NK-92 (cell line): ENCODE measurements around the gene STIM1.

Source experiments
- DNase-seq: peaks from one replicate; lab custom pipeline; 2025; ENCODE audit not compliant: unreplicated experiment; lab: John Stamatoyannopoulos, UW

STIM1 gene

DNA sequence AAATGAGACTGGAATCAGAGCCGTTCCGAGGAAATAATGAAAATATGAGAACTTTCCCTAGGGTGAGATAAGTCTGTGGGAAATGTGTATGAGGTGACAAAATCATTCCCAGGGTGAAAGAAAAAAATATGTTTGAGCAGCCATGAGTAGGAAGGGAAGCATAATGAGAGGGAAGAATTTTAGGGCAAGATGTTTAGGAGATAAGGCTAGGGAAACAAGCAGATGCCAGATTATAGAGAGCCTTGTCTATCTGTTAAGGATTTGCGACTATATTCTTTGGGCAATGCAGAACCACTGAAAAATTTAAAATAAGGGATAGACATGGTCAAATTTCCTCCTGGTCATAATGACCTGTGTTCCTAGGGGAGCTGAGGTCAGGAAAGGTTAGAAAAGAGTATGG is 54.4 kb downstream of the STIM1 start:
- DNase-seq, result no peak

DNA sequence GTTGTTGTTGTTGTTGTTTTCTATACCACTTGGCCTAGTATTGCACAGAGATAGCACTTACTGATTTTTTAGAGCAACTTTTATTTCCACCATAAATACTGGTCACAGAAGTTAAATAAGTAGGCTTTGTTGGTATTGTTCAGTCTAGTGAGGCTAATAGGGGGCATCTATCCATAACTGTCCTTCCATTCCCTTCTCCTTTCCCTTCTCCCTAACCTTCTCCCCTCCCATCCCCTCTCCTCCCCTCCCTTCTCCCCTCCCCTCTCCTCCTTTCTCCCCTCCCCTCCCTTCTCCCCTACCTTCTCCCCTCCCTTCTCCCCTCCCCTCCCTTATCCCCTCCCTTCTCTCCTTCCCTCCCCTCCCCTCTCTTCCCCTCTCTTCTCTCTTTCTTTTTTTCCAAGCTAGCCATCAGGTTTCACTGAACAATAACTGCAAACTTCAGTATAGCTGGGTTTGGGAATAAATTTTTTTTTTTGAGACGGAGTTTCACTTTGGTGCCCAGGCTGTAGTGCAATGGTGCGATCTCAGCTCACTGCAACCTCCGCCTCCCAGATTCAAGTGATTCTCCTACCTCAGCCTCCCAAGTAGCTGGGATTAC is 56.5 kb downstream of the STIM1 start:
- DNase-seq, result no peak

DNA sequence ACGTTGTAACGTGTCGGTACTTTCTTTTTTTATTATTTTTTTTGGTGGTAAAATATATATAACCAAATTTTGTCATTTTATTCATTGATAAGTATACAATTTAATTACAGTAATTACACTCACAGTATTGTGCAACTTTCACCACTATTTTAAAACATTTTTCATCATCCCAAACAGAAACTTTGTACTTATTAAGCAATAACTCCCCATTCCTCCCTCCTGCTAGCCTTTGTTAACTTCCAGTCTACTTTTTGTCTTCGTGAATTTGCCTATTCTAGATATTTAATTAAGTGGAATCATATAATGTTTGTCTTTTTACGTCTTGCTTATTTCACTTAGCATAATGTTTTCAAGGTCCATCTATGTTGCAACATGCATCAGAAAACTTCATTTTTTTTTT is 58.5 kb downstream of the STIM1 start:
- no peak for DNase-seq

DNA sequence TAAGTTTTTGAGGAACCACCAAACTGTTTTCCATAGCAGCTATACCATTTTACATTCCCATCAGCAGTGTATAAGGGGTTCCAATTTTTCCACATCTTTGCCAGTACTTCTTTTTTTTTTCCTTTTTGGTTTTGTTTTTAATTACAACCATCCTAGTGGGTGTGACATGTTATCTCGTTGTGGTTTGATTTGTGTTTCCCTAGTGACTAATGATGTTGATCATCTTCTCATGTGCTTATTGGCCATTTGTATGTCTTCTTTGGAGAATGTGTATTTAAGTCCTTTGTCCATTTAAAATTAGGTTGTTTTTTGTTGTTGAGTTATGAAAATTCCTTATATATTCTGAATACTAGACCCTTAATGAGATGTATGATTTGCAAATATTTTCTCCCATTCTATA is 59.3 kb downstream of the STIM1 start:
- DNase-seq, result no peak

DNA sequence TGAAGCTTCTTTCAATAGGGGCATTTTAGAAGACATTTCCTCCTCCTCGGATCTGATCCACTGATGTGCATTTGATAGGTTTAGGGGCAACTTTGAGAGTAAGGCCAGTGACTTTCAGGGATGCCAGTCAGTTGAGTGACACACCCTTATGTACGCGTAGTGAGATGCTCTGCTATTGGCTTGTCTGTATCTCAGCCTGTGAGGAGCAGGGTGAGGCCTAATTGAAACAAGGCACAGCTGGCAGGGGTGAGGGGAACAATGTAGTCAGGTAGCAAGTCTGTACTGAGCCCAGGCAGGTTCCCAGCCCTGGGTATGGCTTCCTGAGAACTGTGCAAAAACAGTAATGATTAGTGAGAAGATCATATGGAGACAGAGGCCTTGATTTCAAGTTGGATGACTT is 61.5 kb downstream of the STIM1 start:
- no peak for DNase-seq

DNA sequence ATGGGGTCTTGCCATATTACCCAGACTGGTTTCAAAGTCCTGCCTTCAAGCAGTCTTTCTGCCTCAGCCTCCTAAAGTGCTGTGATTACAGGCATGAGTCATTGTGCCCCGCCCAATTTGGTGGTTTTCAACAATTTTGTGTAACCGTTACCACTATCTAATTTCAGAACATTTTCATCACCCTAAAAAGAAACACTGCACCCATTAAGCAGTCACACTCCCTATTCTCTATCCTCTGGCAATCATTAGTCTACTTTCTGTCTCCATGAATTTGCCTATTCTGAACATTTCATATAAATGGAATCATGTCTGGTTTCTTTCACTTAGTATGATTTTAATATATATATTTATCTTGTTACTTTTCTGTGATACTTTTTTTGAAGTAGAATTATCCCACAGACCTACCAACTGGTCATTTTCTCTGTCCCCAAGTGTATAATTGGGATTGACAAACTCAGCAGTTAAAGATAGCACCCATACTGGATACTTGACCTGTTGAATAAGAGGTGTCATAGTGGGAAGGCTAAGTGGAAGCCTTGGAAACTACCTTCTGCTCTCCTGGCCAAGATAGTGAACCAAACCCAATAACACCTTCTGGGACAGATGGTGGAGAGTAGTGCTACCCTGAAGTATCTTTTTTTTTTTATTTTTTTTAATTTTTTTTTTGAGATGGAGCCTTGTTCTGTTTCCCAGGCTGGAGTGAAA is 64.8 kb downstream of the STIM1 start:
- DNase-seq, result no peak

DNA sequence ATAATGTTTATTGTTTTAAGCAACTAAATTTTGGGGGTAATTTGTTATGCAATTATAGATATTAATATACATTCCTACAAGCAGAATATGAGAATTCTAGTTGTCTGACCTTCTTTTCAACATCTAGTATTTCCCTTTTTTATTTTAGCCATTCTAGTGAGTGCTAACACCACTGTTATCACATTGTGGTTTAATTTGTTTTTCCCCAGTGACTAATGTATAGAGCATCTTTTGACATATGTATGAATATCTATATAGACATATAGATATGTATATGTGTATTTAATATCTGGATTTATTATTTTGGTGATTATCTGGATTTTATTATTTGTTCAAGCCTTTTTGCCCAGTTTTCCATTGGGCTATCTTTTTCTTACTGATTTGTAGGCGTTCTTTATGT is 66.6 kb downstream of the STIM1 start:
- no peak for DNase-seq

GRCh38 chr11:3925513-3925912 is 70.0 kb downstream of the STIM1 start:
- DNase-seq, result no peak

- DNase-seq, result no peak
These were observed 71.1 kb downstream of the STIM1 start for GRCh38 chr11:3926458-3927095.

DNA sequence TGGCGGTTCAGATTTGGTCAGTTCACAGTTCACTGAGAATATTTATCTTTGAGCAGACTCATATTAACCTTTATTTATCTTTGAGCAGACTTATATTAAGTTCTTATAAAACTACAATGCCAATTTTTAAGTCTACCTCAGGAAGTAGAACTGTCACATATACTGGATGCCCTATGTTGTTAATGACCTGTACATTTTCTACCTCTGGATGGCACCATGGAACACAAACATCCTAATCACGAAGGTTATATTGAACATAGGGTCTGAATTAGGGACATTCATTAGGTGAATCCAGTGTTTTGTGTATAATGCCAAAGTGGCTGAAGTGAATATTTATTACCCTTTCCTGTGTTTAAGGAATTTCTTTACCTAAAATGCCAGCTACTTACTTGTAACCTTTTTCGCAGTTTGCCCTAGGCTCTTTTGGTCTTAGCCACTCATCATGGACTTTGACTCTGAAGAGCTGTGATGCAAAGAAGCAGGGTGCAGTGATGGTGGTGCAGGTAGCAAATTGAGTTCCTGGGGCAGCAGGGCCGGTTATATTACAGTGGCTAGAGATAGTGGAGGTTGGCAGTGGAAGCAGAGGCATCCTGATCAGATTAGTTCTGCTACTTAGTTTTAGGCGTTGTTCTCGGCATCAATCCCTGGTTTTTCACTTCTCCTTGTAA is 71.8 kb downstream of the STIM1 start:
- DNase-seq, result no peak

GRCh38 chr11:3929232-3929631 is 73.8 kb downstream of the STIM1 start:
- DNase-seq, result no peak

GRCh38 chr11:3929649-3930048 is 74.2 kb downstream of the STIM1 start:
- no peak for DNase-seq

GRCh38 chr11:3932698-3933097 is 77.2 kb downstream of the STIM1 start:
- no peak for DNase-seq

DNA sequence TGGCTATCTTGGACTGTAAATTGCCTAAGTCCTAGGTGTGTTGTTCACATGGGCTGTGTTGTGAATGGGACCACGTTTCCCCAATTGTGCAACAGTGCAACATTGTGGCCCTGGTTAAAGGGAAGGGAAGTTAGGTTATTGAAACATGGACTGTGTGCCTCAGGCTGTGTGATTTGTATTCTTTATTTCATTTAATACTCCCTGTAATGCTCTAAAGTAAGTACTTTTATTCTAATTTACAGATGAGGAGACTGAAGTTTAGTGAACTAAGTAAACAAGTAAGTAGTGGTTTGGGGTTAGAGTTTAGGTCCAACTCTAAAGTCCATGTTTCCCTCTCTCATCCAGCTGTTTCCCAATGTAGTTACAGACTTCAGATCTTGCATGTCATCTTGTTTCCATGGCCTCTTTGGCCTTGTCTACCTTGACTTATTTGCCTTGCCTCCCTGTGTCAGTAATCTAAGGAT is 77.7 kb downstream of the STIM1 start:
- DNase-seq, result no peak

DNA sequence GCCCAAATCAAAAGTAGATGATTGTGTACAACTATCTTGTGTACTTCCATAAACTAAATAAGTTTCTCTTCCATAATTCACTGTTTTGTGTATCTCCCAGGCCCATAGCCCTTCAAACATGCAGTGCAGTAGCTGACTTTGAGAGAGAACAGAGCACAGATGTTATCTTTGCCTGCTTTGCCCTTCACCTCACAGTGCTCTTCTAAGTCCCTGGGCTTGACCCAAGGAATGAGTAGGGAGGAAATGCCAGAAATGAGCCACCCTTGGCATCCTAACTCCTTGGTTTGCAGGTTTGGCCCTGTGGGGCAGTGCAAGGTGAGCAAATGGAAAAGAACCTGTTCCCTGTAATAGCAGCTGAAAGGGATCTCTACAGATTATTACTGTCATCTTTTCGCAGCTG is 79.2 kb downstream of the STIM1 start:
- DNase-seq, result no peak

DNA sequence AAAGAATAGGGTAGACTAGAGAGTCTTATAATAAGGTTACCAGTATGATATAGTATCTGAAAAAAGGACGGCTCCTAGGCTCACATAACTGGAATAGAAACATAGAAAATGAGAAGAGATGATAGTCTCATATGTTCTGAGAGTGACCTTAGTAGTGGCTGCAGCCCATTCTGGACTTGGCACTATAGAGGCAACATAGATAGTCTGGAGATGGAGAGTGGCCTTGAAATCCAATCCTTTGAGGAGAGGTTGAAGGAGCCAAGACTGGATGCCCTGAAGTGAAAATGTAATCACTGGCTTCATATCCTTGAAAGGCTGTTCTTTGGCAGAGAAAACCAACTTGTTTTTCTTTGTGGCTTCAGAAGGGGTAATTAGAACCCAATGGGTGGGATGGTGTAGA is 81.1 kb downstream of the STIM1 start:
- DNase-seq, result no peak

GRCh38 chr11:3939211-3939610 is 83.7 kb downstream of the STIM1 start:
- no peak for DNase-seq

GRCh38 chr11:3939651-3940190 is 84.3 kb downstream of the STIM1 start:
- DNase-seq, result no peak

- DNase-seq, result no peak
These were observed 86.9 kb downstream of the STIM1 start for GRCh38 chr11:3942160-3942955.

- no peak for DNase-seq
These were observed 87.6 kb downstream of the STIM1 start for GRCh38 chr11:3942956-3943497.

DNA sequence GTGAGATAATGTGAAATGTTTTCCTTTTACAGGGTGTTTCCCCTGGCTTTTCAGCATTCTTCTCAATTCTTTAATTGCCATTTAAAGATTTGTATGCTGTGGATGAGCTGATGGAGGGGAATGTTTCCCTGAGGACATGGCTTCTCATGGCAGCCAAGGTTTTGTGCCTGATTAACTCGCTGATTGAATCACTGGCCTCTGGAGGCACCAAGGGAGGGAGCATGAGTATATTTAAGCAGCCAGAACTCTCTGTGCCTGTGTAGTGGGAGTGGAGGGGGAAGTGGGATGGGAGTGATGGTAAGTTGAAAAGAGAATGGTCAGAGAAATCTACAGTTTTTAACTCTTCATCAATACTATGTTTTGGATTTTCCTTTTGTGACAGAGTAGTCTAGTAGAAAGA is 88.7 kb downstream of the STIM1 start:
- no peak for DNase-seq
